Lung (tissue), 12 donors: ENCODE measurements around the gene GHRL. TPM values are rescaled to one million over a fixed set of nuclear protein-coding genes. Genes with fewer than 3 reads are reported as not detected.

Experiments used
- ATAC-seq: fragments of 200-7000 bp; cut with Tn5 transposase; one replicate; pipeline ENCODE4 v1.9.1; 2020; ENCODE audit warnings: moderate number of reproducible peaks; ENCODE audit not compliant: insufficient read depth, low FRiP score
- DNase-seq, 3 donors: peaks; one replicate each; pipeline ENCODE4 v3.0.0-alpha.2; 2013 to 2017
- H3K27ac ChIP-seq, 2 donors: one replicate each; pipeline ENCODE4 v1.5.1; 2013; ENCODE audit warnings: mild to moderate bottlenecking in 2 of 2, moderate library complexity in 2 of 2, control low read depth in 1 of 2, inconsistent platforms in 1 of 2, low read depth in 1 of 2, low read length in 1 of 2
- H3K27me3 ChIP-seq, 3 donors: one replicate each; pipeline ENCODE4 v1.5.1; 2013; ENCODE audit warnings: low read length in 2 of 3; ENCODE audit not compliant: control insufficient read depth in 3 of 3, insufficient read depth in 3 of 3
- H3K36me3 ChIP-seq, 4 donors: one replicate each; pipeline ENCODE4 v1.5.1; 2013; ENCODE audit warnings: low read length in 4 of 4, mild to moderate bottlenecking in 1 of 4, moderate library complexity in 1 of 4; ENCODE audit not compliant: control insufficient read depth in 4 of 4, insufficient read depth in 4 of 4
- H3K4me1 ChIP-seq, 5 donors: one replicate each; pipeline ENCODE4 v1.5.1; 2013; ENCODE audit warnings: low read length in 5 of 5, mild to moderate bottlenecking in 2 of 5, moderate library complexity in 1 of 5; ENCODE audit not compliant: control insufficient read depth in 5 of 5, insufficient read depth in 5 of 5
- H3K4me3 ChIP-seq: one replicate; pipeline ENCODE4 v1.5.1; 2013; ENCODE audit warnings: mild to moderate bottlenecking, control low read depth, moderate library complexity
- H3K9ac ChIP-seq, 2 donors: one replicate each; pipeline ENCODE4 v1.5.1; 2013; ENCODE audit warnings: low read length in 2 of 2, control low read depth in 1 of 2; ENCODE audit not compliant: insufficient read depth in 1 of 2
- H3K9me3 ChIP-seq, 4 donors: one replicate each; pipeline ENCODE4 v1.5.1; 2013; ENCODE audit warnings: low read length in 3 of 4, mild to moderate bottlenecking in 1 of 4, moderate library complexity in 1 of 4; ENCODE audit not compliant: control insufficient read depth in 4 of 4, insufficient read depth in 3 of 4
- WGBS, 2 donors: extraction: QIAGEN DNeasy Blood & Tissue Kit; methylation state at CpG; one replicate each; pipeline ENCODE4 v1.1.7; 2013; 5-methylcytosine and 5-hydroxymethylcytosine counted together
- polyA plus RNA-seq, 2 donors: library from polyadenylated mRNA; stranded (reverse); fragments of 200-250 nt; gene quantifications; one replicate each; pipeline ENCODE4 v1.2.1, GENCODE V29; 2013
- total RNA-seq, 2 donors: library from RNA; depleted of rRNA in 1 of 2; stranded (reverse); fragments of >200 nt in 1 of 2; gene quantifications; one replicate each; pipeline ENCODE4 v1.2.1, GENCODE V29; 2014 to 2021
- TF ChIP-seq, protein P1 (sequence below): IDR thresholded peaks from 2 replicates; pipeline ENCODE4 v1.5.1; 2012; ENCODE audit warnings: mild to moderate bottlenecking; ENCODE audit errors: control extremely low read depth, extremely low read depth
- donor health status: control.
- donor health status: control.
- donor health status: Bipolar disorder and iron deficiency.
- donor health status: healthy.
- donor health status: DM: yes; HTN: yes; CAD: no.

Gene GHRL
- total and polyA plus RNA-seq, 4 donors: 5.4 to 28.2 (median 10.7) TPM

- H3K4me3 ChIP-seq: no peak overlapping the region
- no peaks in the 10 kb centered on the region for H3K9me3 ChIP-seq
- TF ChIP-seq, protein P1, sequence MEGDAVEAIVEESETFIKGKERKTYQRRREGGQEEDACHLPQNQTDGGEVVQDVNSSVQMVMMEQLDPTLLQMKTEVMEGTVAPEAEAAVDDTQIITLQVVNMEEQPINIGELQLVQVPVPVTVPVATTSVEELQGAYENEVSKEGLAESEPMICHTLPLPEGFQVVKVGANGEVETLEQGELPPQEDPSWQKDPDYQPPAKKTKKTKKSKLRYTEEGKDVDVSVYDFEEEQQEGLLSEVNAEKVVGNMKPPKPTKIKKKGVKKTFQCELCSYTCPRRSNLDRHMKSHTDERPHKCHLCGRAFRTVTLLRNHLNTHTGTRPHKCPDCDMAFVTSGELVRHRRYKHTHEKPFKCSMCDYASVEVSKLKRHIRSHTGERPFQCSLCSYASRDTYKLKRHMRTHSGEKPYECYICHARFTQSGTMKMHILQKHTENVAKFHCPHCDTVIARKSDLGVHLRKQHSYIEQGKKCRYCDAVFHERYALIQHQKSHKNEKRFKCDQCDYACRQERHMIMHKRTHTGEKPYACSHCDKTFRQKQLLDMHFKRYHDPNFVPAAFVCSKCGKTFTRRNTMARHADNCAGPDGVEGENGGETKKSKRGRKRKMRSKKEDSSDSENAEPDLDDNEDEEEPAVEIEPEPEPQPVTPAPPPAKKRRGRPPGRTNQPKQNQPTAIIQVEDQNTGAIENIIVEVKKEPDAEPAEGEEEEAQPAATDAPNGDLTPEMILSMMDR: no peak
- peaks cover 0 to 21% (median 16%) of the 10 kb centered on the region in 4 donors for H3K36me3 ChIP-seq
- 95 to 97% methylated on average over 3 of the region's 3 CpGs for WGBS, 2 donors
- no peak overlapping the region for H3K9ac ChIP-seq
- DNase-seq (no peak), ATAC-seq (no peak)
- H3K27ac ChIP-seq: no peak overlapping the region
- H3K27me3 ChIP-seq: no peaks in the 10 kb centered on the region
- peaks cover 0 to 19% (median 8%) of the 10 kb centered on the region in 5 donors for H3K4me1 ChIP-seq
Measured at GRCh38 chr3:10253731-10254130, 39.0 kb downstream of the GHRL start.

DNA sequence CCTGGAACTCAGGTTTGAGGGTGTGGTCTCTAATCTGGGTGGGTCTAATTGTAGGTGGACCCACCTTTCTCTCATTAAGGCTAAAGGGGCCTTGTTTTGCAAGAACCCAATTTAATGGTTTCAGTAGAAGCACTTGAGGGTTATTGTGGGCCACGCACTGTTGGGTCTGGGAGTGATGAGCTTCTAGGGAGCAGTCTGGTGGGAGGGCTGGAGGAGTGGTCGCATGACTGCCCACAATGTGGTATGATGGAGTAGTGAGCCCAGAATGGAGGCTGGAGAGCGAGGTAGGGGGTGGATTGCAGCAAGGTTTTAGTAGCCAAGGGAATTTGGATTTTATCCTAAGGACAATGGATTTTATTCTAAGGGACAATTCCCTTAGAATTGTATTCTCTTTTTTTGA lies 41.7 kb downstream of the GHRL start:
- H3K36me3 ChIP-seq: peaks cover 0 to 16% (median 14%) of the 10 kb centered on the region in 4 donors
- no peak overlapping the region for H3K4me3 ChIP-seq
- peaks cover 0 to 2% (median 0%) of the 10 kb centered on the region in 4 donors for H3K9me3 ChIP-seq
- TF ChIP-seq, protein P1: no peak
- H3K27me3 ChIP-seq: no peaks in the 10 kb centered on the region
- H3K4me1 ChIP-seq: peaks cover 0 to 24% (median 10%) of the 10 kb centered on the region in 5 donors
- 89 to 92% methylated on average over 3 of the region's 3 CpGs for WGBS, 2 donors
- DNase-seq: no peak
- ATAC-seq: no peak
- H3K27ac ChIP-seq: no peak overlapping the region
- no peak overlapping the region for H3K9ac ChIP-seq

DNA sequence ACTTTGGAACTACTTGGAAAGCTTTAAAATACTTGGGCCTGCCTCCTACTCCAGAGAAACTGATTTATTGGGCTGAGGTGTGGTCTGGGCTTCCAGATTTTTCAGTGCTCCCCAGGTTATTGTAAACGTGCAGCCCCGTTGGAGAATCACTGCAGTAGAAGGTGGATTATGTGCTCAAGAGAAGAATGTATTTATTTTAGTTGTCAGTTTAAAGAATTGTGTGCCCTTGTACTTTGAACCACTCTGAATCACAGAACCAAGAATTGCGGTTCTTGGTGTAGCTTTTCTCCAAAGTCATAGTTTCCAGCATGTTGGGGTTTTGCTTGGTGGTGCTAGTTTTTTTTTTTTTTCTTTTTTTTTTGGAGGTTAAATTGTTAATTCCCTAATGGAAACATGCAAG lies 42.9 kb downstream of the GHRL start:
- ATAC-seq (no peak), DNase-seq (no peak)
- 21 to 42% methylated on average over 3 of the region's 3 CpGs for WGBS, 2 donors
- TF ChIP-seq, protein P1: no peak
- Histone ChIP-seq H3K36me3 (peaks cover 0 to 16% (median 12%) of the 10 kb centered on the region in 4 donors), H3K9ac (peak overlapping the region in 1 of 2 donors; percentile 6), H3K4me1 (peaks cover 0 to 24% (median 10%) of the 10 kb centered on the region in 5 donors), H3K27ac (no peak overlapping the region), H3K27me3 (no peaks in the 10 kb centered on the region), H3K4me3 (peak overlapping the region; percentile 86), H3K9me3 (peaks cover 0 to 6% (median 1%) of the 10 kb centered on the region in 4 donors)
